Daoy (cell line): ENCODE measurements around the gene EPHB2. TPM values are rescaled to one million over a fixed set of nuclear protein-coding genes. Genes with fewer than 3 reads are reported as not detected.
"Not testable (repeated sequence)": the region's sequence is repeated elsewhere in the genome, so short reads cannot be mapped to it uniquely, and the experiment has no call there.

Experiments used
- DNase-seq: peaks from one replicate; pipeline ENCODE4 v3.0.0-alpha.2; 2015; ENCODE audit warnings: low read depth
- total RNA-seq: library from RNA; depleted of rRNA; stranded (reverse); fragments of >200 nt; shearing (Covaris generic); gene quantifications from 2 replicates; pipeline ENCODE4 v1.2.3, GENCODE V29; 2014

Gene EPHB2
- total RNA-seq, 1 experiment from 2014 or later = 94.2 TPM

DNA sequence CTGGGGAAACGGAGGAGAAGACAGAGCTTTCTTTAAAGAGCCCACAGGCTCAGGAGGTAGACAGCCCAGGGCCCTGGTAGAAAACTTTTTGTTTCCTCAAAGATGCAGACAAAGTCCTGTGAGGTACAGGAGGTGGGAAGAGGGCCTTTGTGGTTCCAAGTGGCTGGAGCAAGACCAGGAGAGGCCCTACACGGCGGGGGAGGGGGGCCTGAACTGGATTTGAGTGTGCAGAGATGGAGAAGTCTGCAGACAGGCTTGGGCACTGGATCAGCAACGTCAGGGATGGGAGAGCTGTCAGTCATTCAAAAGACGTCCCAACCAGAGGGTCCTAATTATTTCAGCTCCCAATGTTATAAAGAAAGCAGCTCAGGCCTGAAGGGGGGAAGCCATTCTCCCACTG is 126.2 kb downstream of the EPHB2 start:
- no peak for DNase-seq

DNA sequence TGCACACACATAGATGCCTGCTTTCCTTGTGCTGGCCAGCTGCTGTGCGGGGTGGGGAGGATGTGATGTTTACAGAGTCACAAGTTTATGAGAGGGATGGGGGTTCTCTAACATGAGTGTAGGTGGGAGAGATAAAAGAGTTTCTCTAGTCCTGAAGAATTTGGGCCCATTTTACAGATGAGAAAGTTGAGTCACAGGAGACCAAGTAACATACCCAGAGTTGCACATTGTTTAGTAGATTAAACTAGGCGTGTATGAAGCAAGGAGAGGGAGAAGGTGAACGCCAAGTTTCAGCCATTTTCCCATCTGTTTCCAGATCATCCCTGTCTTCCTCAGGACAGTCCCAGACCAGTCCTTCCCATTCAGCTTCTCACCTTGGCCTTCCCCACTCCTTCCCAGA is 126.7 kb downstream of the EPHB2 start:
- DNase-seq = no peak

DNA sequence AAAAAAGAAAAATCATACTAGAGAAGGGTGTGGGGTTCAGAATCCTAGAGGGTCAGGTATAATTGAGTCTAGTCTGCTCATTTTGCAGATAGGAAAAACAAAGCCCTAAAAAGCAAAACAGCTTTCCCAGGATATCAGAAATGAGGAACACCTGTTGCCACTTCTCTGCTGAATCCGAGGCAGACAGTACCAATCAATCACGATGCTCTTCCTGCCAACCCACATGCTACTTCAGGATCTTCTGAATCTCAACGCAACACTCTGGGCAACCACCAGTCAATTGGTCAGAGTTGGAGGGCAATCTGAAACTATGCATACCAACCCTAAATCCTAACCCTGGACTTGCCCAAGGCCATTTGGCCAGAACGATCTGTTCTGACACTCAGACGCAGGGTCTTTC is 128.3 kb downstream of the EPHB2 start:
- no peak for DNase-seq

DNA sequence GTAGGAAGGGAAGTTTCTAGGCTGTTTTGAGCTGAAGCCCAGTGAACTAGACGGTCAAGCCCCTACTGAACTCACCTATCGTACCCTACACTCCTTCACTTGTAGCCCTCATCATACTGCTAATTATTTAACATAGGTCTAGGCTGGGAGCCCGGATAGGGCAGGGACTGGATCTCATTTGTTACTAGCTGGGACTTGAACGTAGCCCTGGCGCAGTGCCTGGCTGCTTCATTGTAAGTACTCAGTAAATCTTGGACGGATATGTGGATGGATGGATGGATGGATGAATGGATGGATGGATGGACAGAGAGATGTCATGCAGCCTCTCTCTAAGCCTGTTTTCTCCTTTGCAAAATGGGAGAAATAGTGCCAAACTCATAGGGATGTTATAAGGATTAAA is 129.2 kb downstream of the EPHB2 start:
- DNase-seq = no peak

DNA sequence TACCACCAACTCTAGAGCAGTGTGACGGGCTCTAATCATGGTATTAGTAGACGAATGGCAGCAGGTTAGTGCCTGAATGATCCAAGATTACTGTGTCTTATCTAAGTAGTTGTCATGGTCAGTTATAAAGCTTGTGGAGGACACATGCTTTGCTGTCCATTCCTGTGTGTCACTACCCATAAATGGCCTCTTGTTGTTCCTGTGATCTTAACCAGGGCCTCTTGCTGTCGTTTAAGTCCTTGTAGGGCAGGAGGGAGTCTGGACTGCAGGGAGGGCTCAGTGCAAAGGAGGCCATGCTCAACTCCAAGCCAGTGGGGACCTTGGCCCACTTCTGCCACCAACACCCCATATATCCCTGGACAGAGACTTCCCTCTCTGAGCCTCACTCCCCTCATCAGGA is 130.5 kb downstream of the EPHB2 start:
- DNase-seq = no peak

DNA sequence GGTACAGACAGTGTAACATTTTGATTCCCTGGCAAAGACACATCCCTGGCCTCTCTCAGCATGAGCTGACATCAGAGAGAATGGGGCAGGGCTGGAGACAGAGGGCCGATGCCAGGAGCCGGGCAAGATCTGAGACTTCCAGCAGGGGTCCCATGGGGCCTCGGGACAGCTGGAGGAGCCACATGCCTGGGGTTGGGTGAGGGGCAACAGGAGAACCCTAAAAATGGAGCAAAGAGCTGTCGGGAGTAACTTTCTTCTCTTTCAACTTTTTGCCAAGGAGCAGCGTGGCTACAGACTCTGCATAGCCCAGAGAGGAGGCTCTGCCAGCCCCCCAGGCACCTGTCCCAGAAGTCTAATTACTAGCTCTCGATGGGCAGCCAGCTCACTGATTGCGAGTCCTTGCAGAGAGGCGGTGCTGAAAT is 131.2 kb downstream of the EPHB2 start:
- no peak for DNase-seq

DNA sequence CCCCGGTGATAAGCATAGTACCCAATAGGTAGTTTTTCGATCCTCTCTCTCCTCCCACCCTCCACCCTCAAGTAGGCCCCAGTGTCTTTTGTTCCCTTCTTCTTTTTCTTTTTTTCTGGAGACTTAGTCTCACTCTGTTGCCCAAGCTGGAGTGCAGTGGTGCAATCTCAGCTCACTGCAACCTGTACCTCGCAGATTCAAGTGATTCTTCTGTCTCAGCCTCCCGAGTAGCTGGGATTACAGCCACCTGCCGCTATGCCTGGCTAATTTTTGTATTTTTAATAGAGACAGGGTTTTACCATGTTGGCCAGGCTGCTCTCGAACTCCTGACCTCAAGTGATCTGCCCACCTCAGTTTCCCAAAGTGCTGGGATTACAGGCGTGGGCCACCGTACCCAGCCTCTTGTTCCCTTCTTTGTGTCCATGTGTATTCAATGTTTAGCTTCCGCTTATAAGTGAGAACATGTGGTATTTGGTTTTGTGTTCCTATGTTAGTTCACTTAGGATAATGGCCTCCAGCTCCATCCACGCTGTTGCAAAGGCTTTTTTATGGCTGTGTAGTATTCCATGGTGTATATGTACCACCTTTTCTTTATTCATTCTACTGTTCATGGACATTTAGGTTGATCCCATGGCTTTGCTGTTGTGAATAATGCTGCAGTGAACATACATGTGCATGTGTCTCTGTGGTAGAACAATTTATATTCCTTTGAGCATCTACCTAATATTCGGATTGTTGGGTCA is 133.0 kb downstream of the EPHB2 start:
- not testable (repeated sequence) for DNase-seq

DNA sequence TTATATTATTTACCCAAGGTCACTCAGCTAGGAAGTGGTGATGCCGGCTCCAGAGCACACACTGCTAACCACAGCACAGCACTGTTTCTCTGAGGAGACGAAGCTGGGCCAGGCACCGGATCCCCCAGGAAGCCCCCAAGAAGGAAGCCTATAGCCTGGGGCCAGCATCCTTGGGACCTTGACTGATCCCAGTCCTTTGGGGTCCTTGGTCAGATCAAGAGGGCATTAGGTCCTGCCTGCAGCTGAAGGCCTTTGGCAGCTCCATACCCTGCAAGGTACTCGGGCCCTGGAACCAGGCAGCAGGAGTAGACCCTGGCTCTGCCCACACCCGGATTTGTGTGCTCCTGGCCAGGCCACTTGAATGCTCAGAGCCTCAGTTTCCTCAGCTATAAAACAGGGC is 134.0 kb downstream of the EPHB2 start:
- no peak for DNase-seq

DNA sequence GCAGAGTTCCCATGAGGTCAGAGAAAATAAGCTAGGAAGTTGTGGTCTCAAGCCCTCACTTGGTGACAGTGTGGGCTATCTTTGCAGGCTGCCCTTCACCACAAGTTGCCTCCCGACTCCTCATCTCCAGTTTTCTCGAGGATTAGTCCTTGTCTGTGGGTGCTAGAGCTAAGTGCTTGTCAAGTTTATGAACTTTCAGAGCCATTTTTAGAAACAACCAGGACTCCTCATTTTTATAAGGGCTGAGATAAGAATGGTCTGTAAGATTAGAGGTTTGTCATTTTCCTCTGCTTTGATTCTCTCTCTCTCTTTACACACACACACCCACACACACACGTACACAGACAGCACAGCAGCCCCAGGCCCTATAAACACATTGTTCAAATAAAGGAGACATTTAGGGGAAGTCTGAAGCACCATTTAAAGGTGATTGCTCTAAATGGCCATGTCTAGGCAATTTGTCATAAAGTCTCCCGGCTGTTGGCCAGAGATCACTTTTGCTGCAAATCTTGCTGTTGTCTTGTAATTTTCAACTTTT is 134.8 kb downstream of the EPHB2 start:
- no peak for DNase-seq

DNA sequence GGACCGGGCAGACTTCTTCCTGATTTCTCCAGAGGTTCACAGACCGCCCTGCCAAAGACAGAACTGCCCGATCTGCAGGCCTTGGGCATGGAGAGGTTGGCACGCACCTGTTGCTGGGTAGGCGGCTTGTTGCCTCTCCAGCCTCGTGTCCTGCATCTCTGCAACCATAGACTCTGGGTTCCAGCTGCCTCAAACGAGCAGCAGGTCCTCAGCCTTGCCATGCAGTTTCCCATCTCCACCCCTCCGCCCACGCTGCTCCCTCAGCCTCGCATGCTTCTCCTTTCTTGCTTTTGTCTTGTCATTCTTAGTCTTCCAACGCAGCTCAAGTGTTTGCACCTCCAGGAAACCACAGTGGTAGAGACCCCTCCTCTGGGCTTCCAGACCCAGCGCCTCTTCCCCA is 135.8 kb downstream of the EPHB2 start:
- DNase-seq = no peak

DNA sequence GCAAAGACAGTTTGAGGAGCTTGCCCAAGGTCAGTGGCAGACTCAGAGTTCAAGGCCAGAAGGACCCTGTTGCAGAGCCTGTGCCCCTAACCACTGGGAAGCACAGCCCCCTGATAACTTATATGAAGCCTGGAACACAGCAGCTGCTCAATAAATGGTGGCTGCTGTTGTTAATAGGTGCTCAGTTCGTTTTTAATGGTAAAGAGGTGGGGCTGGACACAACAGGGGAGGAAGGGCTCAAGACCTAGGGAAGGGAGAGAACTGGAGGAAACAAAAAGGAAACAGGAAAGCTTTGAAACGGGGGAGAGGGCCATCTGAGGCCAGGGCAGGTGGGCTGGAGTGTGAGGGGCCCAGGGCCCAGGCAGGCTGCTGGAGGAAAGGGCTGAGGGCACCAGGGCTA is 136.6 kb downstream of the EPHB2 start:
- DNase-seq = no peak

DNA sequence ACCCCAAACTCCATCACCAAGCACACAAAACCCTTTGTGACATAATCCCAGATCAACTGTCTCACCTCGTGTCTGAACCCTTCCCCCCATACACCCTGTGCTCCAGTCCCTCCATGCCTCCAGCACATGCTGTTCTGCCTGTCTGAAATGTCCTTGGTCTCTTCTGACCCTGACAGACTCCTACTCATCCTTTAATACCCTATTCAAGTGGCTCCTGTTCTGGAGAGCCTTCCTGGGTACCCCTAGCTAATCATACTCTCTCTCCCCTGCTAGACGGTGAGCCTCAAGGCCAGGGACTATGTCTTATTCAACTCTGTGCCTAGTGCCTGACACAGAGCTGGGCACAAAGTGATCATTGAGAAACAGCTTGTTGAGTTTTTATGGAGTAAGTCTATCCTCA is 137.1 kb downstream of the EPHB2 start:
- no peak for DNase-seq

DNA sequence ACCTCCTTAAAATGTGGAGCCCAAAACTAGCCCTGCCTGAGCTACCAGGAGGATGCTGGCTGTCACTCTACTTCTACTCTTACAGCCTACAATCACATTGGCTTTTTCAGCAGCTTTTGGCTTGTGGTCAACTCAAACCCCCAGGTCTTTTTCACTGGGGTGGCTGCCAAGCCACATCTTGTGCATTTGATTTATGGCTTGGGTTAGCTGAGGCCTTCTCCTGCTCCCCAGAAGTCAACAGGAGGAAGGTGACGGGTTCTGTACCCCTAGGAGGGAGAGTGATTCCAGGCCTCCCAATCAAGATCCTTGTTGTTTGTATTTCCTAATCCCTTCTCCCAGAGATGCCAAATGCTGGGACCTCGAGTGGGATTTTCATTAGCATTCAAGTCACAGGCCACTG is 137.8 kb downstream of the EPHB2 start:
- DNase-seq = no peak

DNA sequence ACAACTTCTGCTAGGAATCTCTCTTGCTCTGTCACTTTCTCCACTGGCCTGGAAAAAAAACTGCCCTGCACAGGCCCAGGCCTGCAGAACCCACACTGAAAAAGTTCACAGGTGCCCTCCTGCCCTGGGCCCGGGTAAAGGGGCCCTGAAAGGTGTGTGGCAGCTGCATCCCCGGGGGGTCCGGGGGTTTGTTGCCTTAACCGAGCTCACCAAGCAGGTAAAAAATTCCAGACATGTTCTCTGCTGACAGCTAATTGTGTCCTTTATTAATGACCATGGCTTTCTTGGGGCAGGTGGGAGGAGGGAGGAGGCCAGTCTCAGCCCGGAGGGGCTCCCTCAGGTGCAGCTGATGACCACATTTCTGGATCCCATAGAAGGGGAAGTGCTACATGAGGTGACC is 139.1 kb downstream of the EPHB2 start:
- DNase-seq = no peak

DNA sequence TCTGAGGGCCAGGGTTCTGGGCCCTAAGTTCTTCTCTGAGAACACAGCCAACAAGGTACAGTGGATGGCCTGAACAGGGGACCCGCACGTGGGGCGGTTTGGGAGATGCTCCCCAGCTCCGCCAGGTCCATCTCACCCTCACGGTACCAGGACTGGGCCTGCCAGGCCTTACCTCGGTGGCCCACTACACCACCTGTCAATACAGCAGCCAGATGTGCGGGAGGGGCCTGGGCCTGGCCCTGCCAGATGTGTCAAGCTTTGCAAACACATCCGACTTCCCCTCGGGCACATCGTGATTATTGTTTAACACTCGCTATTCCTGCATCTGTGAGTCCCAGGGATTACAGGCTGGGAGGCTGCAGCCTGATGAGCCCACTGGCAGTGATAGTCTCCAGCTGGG is 139.6 kb downstream of the EPHB2 start:
- DNase-seq = no peak

DNA sequence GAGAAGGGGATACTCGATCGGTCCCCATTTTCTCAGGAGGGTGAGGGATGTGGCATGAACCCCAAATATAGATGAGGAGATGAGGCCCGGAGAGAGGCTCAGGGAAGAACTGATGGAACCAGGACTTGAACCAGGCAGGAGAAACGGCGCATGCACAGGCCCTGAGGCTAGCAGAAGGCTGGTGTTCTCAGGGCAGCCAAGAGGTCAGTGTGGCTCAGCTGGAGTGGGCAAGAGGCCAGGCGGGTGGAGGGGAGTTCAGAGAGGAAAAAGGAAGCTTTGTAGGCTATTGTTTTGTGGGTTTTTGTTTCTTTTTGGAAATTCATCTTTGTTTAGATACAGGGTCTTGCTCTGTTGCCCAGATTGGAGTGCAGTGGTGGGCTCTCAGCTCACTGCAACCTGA is 140.0 kb downstream of the EPHB2 start:
- DNase-seq = no peak

DNA sequence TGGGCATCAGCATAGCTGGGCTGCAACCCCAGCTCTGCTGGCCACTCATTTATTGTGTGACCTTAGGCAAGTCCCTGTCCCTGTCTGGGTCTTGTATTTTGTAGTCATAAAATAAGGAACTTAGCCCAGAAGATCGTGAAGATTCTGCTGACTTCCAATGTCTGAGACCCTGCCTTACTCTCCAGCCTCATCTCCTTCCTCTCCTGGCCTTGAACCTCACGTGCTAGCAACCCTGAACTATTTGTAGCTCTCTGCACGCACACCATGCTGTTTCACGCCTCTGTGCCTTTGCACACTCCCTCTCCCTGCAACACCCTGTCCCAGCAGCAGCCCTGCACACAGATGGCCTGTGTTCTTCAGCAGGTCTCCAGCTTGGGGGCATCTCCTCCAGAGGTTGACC is 140.9 kb downstream of the EPHB2 start:
- DNase-seq = no peak

DNA sequence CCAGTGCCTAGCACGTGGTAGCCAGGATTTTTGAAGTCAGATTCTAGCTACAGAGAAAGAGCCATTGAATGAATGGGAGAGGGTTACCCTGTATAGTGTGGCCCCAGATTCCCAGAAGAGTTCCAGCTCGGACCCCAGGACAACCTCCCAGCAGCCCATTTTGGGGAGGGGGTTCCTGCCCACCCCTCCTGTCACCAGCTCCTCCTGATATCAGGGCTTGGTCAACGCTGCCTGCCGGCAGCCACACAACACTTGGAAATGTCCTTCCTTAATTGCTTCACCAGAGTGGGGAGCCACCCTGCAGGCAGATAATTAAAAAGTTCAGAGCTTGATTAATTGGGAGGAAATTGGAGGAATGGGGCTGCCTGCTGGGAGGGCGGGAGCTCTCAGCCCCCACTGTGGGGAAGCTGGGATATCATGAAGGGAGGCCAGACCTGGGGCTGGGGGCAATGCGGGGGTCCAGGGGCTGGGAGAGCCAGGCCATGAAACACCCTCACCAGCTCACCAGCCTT is 141.6 kb downstream of the EPHB2 start:
- no peak for DNase-seq

DNA sequence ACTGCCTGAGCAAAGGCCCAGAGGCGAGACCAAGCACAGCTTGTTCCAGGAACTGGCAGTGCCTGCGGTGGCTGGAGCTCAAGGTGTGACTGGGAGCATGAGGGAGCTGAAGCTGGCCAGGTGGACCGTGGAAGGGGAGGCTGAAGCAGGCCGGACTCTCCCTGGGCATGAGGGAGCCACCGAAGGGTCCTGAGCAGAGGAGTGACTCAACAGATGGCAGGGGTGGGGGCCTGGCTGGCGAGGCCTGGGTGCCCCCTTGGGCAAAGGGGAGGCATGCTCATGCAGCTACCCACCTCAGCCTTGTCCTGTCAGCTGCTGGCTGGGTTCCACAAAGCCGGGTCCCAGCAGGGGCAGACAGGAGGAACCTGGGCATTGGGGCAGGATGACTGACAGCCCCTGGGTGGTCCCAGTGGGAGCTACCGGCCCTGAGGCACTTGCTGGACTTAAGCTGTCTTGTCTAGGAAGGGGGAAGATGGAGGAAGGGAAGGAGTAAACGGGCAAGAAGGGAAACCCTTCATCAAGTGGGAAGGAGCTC is 143.1 kb downstream of the EPHB2 start:
- DNase-seq = no peak

DNA sequence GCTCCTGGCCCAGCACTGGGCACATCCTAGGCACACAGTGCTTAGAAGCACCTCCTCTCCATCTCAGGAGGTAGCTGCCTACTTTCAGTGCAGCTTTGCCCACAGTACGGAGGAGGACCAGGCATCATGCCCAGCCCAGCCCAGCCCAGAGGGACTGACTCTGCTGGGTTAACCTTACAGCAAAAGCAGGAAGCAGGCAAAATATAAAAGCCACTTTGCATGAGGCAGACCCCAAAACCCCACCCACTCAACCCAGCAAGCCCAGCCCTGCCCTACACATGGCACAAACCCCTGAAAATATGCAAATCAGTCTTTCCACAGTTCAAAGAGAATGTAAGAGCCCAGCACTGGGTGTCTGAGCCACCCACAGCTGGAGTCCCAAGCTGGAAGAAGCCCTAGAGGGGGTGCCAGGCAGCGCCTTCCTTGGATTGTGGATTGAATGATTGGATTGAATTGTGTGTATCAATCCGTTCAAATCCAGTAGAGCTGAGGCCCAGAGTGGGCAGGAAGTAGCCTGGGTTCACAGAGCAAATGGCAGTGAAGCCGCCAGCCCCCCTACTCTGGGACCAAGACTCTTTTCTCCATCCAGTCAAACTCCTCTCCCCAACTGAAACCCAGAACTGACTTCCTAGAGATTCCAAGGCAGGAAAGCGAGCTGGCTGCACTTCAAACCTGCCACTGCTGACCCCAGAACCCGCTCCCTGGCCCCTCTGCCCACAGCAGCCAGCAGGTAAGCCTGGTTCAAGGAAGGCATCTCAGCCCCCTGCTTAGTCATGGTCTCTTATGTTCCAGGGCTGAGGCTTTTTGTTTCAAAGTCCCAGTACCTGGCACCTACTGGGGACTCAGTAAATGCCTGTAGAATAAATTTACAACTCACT is 144.3 kb downstream of the EPHB2 start:
- DNase-seq = no peak

DNA sequence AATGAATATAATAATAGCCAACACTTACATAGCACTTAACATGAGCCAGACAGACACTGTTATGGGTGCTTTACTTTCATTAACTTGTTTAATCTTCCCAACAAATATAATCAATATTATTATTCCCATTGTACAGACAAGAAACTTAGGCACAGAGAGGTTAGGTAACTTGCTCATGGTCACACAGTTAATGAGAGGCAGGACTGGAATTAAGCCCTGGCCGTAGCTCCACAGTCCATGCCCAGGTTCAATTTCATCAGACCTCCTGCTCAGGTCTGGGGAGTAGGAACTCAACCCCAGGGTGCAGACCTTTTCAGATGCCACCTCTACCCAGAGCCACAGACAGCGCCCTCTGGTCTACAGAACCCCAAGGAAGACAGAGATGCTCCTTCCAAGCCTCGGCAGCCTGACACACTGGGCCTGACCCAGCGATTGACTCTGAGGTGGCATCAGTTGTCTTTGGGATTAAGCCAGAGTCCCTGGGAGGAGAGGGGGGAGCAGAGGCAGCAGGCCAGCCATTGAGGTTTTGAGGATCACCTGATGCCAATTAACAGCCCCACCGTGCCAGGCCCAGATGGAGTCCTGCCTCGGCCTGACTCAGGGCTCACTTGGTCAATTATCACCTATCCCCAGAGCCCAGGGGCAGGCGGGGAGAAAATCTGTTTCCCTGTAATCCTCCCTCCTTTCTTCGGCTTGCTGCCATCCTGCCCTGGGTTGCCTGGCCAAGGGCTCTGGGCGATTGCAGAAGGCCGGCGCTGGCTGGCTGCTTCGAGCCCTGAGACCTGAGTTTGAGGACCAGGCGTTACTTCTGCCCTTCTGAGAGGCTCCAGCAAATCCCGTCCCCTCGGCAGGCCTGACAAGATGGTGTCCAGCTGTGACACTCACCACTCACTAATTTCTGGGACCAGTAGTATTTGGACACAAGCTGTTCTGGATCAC is 145.3 kb downstream of the EPHB2 start:
- no peak for DNase-seq
